Loucy (cell line): Measurements from ENCODE around the gene ST6GAL1.

Experiments
- CTCF ChIP-seq: fragments of 200-600 bp; sonication (generic); conservative IDR thresholded peaks from 2 replicates; pipeline ENCODE4 v1.5.1; 2014; ENCODE audit warnings: mild to moderate bottlenecking, antibody characterized with exemption, low read length
- EZH2phosphoT487 ChIP-seq: fragments of 200-600 bp; IDR thresholded peaks from 2 replicates; pipeline ENCODE4 v1.6.1; 2018; ENCODE audit warnings: antibody characterized with exemption, mild to moderate bottlenecking, moderate library complexity, borderline replicate concordance

GRCh38 chr3:186990878-186991308, 60.6 kb downstream of the ST6GAL1 start:
- no peak for TF ChIP-seq CTCF
- no peak for TF ChIP-seq EZH2phosphoT487
